Measurements from ENCODE around the gene KIAA1671. TPM values are rescaled to one million over a fixed set of nuclear protein-coding genes. Genes with fewer than 3 reads are reported as not detected.
A peak's percentile ranks its signal among the peaks of the same experiment; 100 is the strongest.

The KIAA1671 gene
- polyA plus RNA-seq, 1 donor (not counting 4 experiments of a cell fraction or from before 2014, with no cell fraction given) = 17.4 TPM

DNA sequence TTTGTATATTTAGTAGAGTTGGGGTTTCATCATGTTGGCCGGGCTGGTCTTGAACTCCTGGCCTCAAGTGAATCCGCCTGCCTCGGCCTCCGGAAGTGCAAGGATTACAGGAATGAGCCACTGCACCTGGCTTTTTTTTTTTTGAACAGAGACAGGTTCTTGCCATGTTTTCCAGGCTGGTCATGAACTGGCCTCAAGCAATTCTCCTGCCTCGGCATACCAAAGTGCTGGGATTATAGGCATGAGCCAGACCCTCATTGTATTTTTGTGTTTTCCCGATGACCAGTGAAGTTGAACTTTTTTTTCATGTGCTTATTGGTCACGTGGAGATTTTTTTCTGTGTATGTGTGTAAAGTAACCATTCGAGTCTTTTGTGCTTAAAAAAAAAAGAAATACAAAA lies 48.2 kb downstream of the KIAA1671 start:
- DNase-seq (ENCODE audit: low read depth, low spot score) = no peak
- dilution Hi-C loops (cut with MboI; ENCODE audit: extremely low pct_ligation_motif_present, low sequenced_read_pairs) = no loop called here
- Histone ChIP-seq H3K4me2 (ENCODE audit: control insufficient read depth, extremely low read depth, insufficient read depth, low read depth, low read length) (no peak overlapping the region), H3K9ac (ENCODE audit: control insufficient read depth, extremely low read depth, insufficient read depth, low read length) (no peak overlapping the region), H4K20me1 (ENCODE audit: control insufficient read depth, extremely low read depth, insufficient read depth, low read length) (peaks cover 3% of the 10 kb centered on the region), H3K4me3 (ENCODE audit: control insufficient read depth in 2 of 3, extremely low read depth in 1 of 3, insufficient read depth in 2 of 3, low read depth in 1 of 3, low read length in 3 of 3) (no peak overlapping the region), H3K27ac (ENCODE audit: control insufficient read depth, insufficient read depth, low read length) (no peak overlapping the region), H3K27me3 (ENCODE audit: control insufficient read depth, extremely low read depth, insufficient read depth, low read length) (no peaks in the 10 kb centered on the region), H2AFZ (ENCODE audit: control insufficient read depth, low read length) (no peak overlapping the region), H3K36me3 (ENCODE audit: control insufficient read depth in 2 of 2, extremely low read depth in 1 of 2, insufficient read depth in 2 of 2, low read length in 2 of 2) (peaks cover 0 to under 1% of the 10 kb centered on the region in 2 experiments), H3K79me2 (ENCODE audit: control insufficient read depth, insufficient read depth, low read length) (peaks cover 38% of the 10 kb centered on the region), H3K9me1 (ENCODE audit: control insufficient read depth, extremely low read depth, insufficient read depth, low read length) (no peaks in the 10 kb centered on the region), H3K4me1 (ENCODE audit: control insufficient read depth, extremely low read depth, insufficient read depth, low read length) (peaks cover 24% of the 10 kb centered on the region), H3K9me3 (ENCODE audit: control insufficient read depth, low read depth, low read length) (no peaks in the 10 kb centered on the region)
- TF ChIP-seq, protein P1, sequence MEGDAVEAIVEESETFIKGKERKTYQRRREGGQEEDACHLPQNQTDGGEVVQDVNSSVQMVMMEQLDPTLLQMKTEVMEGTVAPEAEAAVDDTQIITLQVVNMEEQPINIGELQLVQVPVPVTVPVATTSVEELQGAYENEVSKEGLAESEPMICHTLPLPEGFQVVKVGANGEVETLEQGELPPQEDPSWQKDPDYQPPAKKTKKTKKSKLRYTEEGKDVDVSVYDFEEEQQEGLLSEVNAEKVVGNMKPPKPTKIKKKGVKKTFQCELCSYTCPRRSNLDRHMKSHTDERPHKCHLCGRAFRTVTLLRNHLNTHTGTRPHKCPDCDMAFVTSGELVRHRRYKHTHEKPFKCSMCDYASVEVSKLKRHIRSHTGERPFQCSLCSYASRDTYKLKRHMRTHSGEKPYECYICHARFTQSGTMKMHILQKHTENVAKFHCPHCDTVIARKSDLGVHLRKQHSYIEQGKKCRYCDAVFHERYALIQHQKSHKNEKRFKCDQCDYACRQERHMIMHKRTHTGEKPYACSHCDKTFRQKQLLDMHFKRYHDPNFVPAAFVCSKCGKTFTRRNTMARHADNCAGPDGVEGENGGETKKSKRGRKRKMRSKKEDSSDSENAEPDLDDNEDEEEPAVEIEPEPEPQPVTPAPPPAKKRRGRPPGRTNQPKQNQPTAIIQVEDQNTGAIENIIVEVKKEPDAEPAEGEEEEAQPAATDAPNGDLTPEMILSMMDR (optimal IDR thresholded peaks at IDR 0.05 in 1 of 3, IDR thresholded peaks at IDR 0.05 in 1 of 3, conservative IDR thresholded peaks at IDR 0.05 in 1 of 3; ENCODE audit: extremely low read depth in 1 of 3, insufficient read depth in 2 of 3, low read length in 3 of 3) = no peak
- FAIRE-seq = no peak

DNA sequence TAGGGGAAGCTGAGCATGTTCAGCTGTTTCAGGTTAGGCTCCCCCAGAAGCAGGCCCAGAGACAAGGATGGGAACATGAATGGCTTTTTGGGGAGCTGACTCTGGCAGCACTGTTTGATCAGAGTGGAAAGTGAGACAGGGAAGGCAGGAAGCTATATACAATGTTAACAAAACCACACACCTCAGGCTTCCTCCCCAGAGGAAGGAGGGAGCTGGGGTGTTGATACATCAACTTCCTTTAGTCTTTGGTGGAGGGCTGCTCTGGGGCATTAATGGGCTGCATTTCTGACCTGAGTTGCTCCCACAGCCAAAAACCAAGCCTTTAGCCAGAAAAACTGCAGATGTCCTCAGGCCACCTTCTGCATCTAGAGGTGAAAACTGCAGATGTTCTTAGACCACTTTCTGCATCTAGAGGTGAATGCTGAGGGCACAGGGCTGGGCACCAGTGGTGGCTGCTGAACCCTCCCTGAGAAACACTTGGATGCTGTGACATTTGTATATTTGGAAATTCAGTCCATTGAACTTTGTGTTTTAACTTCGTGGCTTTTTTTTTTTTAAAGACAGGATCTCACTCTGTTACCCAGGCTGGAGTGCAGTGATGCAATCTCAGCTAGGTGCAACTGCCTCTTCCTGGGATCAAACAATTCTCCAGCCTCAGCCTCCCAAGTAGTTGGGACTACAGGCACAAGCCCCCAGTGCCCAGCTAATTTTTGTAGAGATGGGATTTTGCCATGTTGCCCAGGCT lies 49.9 kb downstream of the KIAA1671 start:
- Histone ChIP-seq H3K36me3 (ENCODE audit: control insufficient read depth in 2 of 2, extremely low read depth in 1 of 2, insufficient read depth in 2 of 2, low read length in 2 of 2) (peaks cover 0 to 4% of the 10 kb centered on the region in 2 experiments), H3K9me3 (ENCODE audit: control insufficient read depth, low read depth, low read length) (no peaks in the 10 kb centered on the region), H3K9ac (ENCODE audit: control insufficient read depth, extremely low read depth, insufficient read depth, low read length) (no peak overlapping the region), H3K4me3 (ENCODE audit: control insufficient read depth in 2 of 3, extremely low read depth in 1 of 3, insufficient read depth in 2 of 3, low read depth in 1 of 3, low read length in 3 of 3) (no peak overlapping the region), H3K27ac (ENCODE audit: control insufficient read depth, insufficient read depth, low read length) (no peak overlapping the region), H3K27me3 (ENCODE audit: control insufficient read depth, extremely low read depth, insufficient read depth, low read length) (no peaks in the 10 kb centered on the region), H3K79me2 (ENCODE audit: control insufficient read depth, insufficient read depth, low read length) (peaks cover 26% of the 10 kb centered on the region), H3K4me1 (ENCODE audit: control insufficient read depth, extremely low read depth, insufficient read depth, low read length) (peaks cover 10% of the 10 kb centered on the region), H3K9me1 (ENCODE audit: control insufficient read depth, extremely low read depth, insufficient read depth, low read length) (no peaks in the 10 kb centered on the region), H2AFZ (ENCODE audit: control insufficient read depth, low read length) (no peak overlapping the region), H4K20me1 (ENCODE audit: control insufficient read depth, extremely low read depth, insufficient read depth, low read length) (peaks cover 4% of the 10 kb centered on the region), H3K4me2 (ENCODE audit: control insufficient read depth, extremely low read depth, insufficient read depth, low read depth, low read length) (no peak overlapping the region)
- DNase-seq (ENCODE audit: low read depth, low spot score) (no peak), FAIRE-seq (peak; percentile 44)
- dilution Hi-C loops (cut with MboI; ENCODE audit: extremely low pct_ligation_motif_present, low sequenced_read_pairs) = no loop called here
- TF ChIP-seq EZH2 (IDR thresholded peaks at IDR 0.05; ENCODE audit: low read length) = no peak
- TF ChIP-seq, protein P1 (optimal IDR thresholded peaks at IDR 0.05 in 1 of 3, IDR thresholded peaks at IDR 0.05 in 1 of 3, conservative IDR thresholded peaks at IDR 0.05 in 1 of 3; ENCODE audit: extremely low read depth in 1 of 3, insufficient read depth in 2 of 3, low read length in 3 of 3) = no peak

Data from keratinocyte (primary cell).